ENCODE measurements around the gene XDH.
A peak's percentile ranks its signal among the peaks of the same experiment; 100 is the strongest.

GRCh38 chr2:31434911-31435310 is 20.4 kb upstream of the XDH start:
- TF ChIP-seq CTCF (conservative IDR thresholded peaks at IDR 0.05): peak; percentile 41
- no peak for TF ChIP-seq ZFX (IDR thresholded peaks at IDR 0.05)

Measured in C4-2B (cell line).